C1 segment of cervical spinal cord (tissue), 14 donors: ENCODE measurements around the gene GNAI3.
A peak's percentile ranks its signal among the peaks of the same experiment; 100 is the strongest.
"Not testable (repeated sequence)": the region's sequence is repeated elsewhere in the genome, so short reads cannot be mapped to it uniquely, and the experiment has no call there.

Experiments
- DNase-seq, 14 donors: peaks; one replicate each; lab custom pipeline; 2025; lab: John Stamatoyannopoulos, UW

The GNAI3 gene

DNA sequence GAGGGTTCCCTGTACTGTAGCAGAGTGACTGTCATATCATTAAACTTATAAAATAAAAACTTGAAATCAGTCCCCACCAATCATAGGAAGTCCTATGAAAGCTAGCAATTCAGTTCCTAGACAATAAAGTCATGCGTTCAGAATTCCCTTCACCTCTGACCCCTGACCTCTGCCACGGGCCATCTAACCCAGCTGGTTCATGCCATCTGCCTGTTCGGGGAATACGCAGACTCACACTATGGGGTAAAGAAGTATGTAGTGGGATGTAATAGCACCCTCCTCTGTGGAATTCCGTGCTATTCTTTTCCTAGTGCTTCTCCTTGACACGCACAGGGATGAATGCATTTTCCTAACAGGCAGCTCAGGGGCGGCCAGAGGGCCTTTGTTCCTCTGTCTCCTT is 109.6 kb downstream of the GNAI3 start:
- no peak for DNase-seq

- DNase-seq = no peak
These were observed 110.2 kb downstream of the GNAI3 start for GRCh38 chr1:109658533-109659042.

GRCh38 chr1:109659145-109659544 is 110.7 kb downstream of the GNAI3 start:
- no peak for DNase-seq

DNA sequence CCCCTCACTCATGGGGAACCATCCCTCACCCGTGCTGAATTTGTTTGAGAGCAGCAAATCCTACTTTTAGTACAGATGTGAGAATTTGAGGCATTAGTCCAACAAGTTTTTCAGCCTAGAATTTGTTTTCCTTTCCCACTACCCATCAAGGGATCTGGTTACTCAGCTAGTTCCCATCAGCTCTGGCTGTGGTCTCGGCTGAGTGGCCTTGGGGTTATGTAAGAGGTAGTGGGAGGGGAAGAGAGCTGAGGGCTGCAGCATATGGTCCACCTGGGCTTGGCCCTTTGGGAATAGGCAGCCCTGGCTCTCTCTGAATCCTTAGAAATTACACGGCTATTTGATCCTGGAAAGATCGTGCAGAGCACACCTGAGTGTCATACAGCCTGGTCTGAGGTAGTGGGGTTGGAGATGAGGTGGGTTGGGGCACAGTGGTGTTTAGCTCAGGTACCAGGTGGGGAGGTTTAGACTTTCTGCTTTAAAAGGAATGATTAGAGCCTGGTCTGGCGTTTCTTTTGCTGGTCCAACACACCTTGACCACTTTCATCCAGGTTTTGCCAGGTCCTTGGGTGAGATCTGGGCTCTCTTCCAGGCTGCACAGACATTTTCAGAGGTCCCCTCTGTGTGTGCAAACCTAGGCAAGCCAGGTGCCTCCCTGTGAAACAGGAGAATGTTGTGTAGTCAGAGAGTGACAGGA is 111.7 kb downstream of the GNAI3 start:
- DNase-seq = peak in 1 of 14 donors; percentile 80

GRCh38 chr1:109660691-109661026 is 112.2 kb downstream of the GNAI3 start:
- not testable (repeated sequence) for DNase-seq

DNA sequence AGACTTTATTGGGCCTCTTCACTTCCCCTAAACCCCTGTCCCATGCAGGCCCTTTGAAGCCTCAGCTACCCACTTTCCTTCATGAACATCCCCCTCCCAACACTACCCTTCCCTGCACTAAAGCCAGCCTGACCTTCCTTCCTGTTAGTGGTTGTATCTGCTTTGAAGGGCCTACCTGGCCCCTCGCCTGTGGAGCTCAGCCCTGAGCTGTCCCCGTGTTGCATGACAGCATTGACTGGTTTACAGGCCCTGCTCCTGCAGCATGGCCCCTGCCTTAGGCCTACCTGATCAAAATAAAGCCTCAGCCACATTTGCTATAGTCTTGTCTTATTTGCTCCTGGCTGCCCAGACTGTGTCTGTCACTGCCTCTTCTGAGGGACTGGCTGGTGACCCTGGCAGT is 113.0 kb downstream of the GNAI3 start:
- no peak for DNase-seq

DNA sequence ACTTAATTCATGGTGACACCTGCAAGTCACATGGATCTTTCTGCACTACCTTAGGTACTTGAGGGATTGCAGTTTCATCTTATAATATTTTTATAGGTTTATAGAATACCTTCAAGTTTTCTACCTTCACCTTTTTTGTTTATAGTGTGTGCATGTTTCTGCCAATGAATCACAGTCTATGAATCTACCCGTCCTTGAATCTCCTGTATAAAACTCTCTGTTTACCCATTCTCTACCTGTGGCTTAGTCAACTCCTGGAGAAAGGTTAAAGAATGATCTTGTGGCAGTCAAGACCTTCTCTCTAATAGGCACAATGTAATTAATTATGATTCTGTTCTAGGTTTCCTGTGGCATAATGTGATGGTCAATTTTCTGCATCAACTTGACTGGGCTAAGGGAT is 116.3 kb downstream of the GNAI3 start:
- no peak for DNase-seq

DNA sequence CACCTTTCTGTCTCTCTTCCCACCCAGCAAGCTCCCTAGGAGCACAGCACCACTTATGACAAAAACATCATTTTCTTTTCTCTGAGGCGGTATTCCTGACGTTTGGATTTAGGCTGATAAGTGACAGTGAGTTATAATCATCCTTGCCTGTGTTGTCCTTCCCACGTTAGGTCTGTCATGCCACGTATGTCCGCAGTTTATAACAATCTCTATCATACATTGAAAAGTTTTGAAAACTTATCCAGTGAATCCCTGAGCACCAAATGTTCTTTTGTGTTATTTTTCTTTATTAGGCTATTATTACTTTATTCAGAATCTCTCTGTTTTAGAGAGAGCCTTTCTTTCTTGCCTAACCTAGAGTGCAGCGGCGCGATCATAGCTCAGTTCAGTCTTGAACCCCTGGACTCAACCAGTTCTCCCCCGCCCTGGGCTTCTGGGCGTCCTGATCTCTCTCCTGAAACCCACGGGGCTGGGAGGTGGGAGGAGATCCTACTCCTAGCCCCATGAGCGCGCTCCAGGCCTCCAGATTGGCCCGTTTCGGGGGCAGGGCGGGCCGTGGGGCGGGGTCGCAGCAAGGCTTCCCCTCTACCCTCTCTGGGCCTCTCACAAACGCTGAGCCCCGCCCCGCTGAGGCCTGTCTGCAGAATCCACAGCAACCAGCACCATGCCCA is 119.2 kb downstream of the GNAI3 start, which contains the start of gene GSTM2:
TSS of gene GSTM2 (plus strand) at position 606 of the 671 bp plus-strand sequence. CDS start at position 665, 59 bp downstream.
- peak in 12 of 14 donors; percentile 18 to 86 (median 72) for DNase-seq
